ENCODE results near the gene RNF11. TPM values are rescaled to one million over a fixed set of nuclear protein-coding genes. Genes with fewer than 3 reads are reported as not detected.

Gene RNF11
- total RNA-seq, 2 donors from 2014 or later = 87.2 to 103 TPM

- TF ChIP-seq CTCF (IDR thresholded peaks at IDR 0.05) = peak; percentile 97 to 98
- Histone ChIP-seq H3K9me3 (no peaks in the 10 kb centered on the region), H3K27ac (peak overlapping the region in 1 of 2 donors; percentile 35), H3K36me3 (no peaks in the 10 kb centered on the region), H3K4me1 (peaks cover 0 to 16% of the 10 kb centered on the region in 2 donors), H3K4me3 (peak overlapping the region; percentile 33 to 52), H3K27me3 (no peaks in the 10 kb centered on the region)
- DNase-seq (ENCODE audit: low spot score) = peak; percentile 83
These were observed 60.6 kb downstream of the RNF11 start for GRCh38 chr1:51296383-51297357.

GRCh38 chr1:51297401-51298321 is 61.6 kb downstream of the RNF11 start:
- H3K4me1 ChIP-seq = peaks cover 0 to 16% of the 10 kb centered on the region in 2 donors
- H3K27me3 ChIP-seq = no peaks in the 10 kb centered on the region
- H3K36me3 ChIP-seq = no peaks in the 10 kb centered on the region
- DNase-seq (ENCODE audit: low spot score) = no peak
- H3K9me3 ChIP-seq = no peaks in the 10 kb centered on the region
- peak overlapping the region; percentile 33 to 52 for H3K4me3 ChIP-seq
- no peak for TF ChIP-seq CTCF (IDR thresholded peaks at IDR 0.05)
- no peak overlapping the region for H3K27ac ChIP-seq

- no peak for TF ChIP-seq CTCF (IDR thresholded peaks at IDR 0.05)
- no peak for DNase-seq (ENCODE audit: low spot score)
- Histone ChIP-seq H3K27me3 (no peaks in the 10 kb centered on the region), H3K4me1 (peaks cover 0 to 16% of the 10 kb centered on the region in 2 donors), H3K36me3 (no peaks in the 10 kb centered on the region), H3K27ac (no peak overlapping the region), H3K9me3 (no peaks in the 10 kb centered on the region), H3K4me3 (no peak overlapping the region)
These were observed 62.2 kb downstream of the RNF11 start for GRCh38 chr1:51298322-51298705.

GRCh38 chr1:51299185-51299885 is 63.3 kb downstream of the RNF11 start:
- Histone ChIP-seq H3K27ac (no peak overlapping the region), H3K36me3 (no peaks in the 10 kb centered on the region), H3K9me3 (no peaks in the 10 kb centered on the region), H3K27me3 (no peaks in the 10 kb centered on the region), H3K4me3 (no peak overlapping the region), H3K4me1 (peaks cover 0 to 16% of the 10 kb centered on the region in 2 donors)
- TF ChIP-seq CTCF (IDR thresholded peaks at IDR 0.05) = no peak
- DNase-seq (ENCODE audit: low spot score) = no peak

- Histone ChIP-seq H3K9me3 (no peaks in the 10 kb centered on the region), H3K36me3 (no peaks in the 10 kb centered on the region), H3K4me3 (no peak overlapping the region), H3K27ac (no peak overlapping the region), H3K27me3 (no peaks in the 10 kb centered on the region), H3K4me1 (peaks cover 0 to 16% of the 10 kb centered on the region in 2 donors)
- TF ChIP-seq CTCF (IDR thresholded peaks at IDR 0.05) = no peak
- no peak for DNase-seq (ENCODE audit: low spot score)
These were observed 64.1 kb downstream of the RNF11 start for GRCh38 chr1:51299981-51300670.

Measured in right atrium auricular region (tissue), 2 donors.